ENCODE results near the gene NKX1-1. TPM values are rescaled to one million over a fixed set of nuclear protein-coding genes. Genes with fewer than 3 reads are reported as not detected.

Gene NKX1-1
- polyA plus RNA-seq, 4 donors: not detected

- no peak for FAIRE-seq
- no peak overlapping the region for H3K27ac ChIP-seq (ENCODE audit: low read depth in 1 of 3, low read length in 2 of 3)
- H3K27me3 ChIP-seq (ENCODE audit: control insufficient read depth in 3 of 3, insufficient read depth in 3 of 3, low read length in 3 of 3): peaks cover 3 to 84% (median 40%) of the 10 kb centered on the region in 3 donors
- no peaks in the 10 kb centered on the region for H3K4me1 ChIP-seq (ENCODE audit: control insufficient read depth in 3 of 3, insufficient read depth in 2 of 3, low read depth in 1 of 3, low read length in 2 of 3)
- H3K36me3 ChIP-seq (ENCODE audit: control insufficient read depth in 3 of 3, insufficient read depth in 2 of 3, low read depth in 1 of 3, low read length in 3 of 3): no peaks in the 10 kb centered on the region
- no peak overlapping the region for H3K4me3 ChIP-seq (ENCODE audit: low read depth in 1 of 3, low read length in 3 of 3)
- 23 to 44% (median 36%) methylated on average over 49 to 75 of the region's 77 CpGs for WGBS, 3 donors
- H3K9me3 ChIP-seq (ENCODE audit: control insufficient read depth in 2 of 2, insufficient read depth in 1 of 2, low read depth in 1 of 2, low read length in 1 of 2): no peaks in the 10 kb centered on the region
- DNase-seq: no peak
Measured at GRCh38 chr4:1413687-1414479, 7.6 kb upstream of the NKX1-1 start.

GRCh38 chr4:1413204-1413663 lies 7.0 kb upstream of the NKX1-1 start:
- H3K4me1 ChIP-seq (ENCODE audit: control insufficient read depth in 3 of 3, insufficient read depth in 2 of 3, low read depth in 1 of 3, low read length in 2 of 3): no peaks in the 10 kb centered on the region
- DNase-seq: no peak
- H3K27ac ChIP-seq (ENCODE audit: low read depth in 1 of 3, low read length in 2 of 3): no peak overlapping the region
- H3K4me3 ChIP-seq (ENCODE audit: low read depth in 1 of 3, low read length in 3 of 3): no peak overlapping the region
- H3K27me3 ChIP-seq (ENCODE audit: control insufficient read depth in 3 of 3, insufficient read depth in 3 of 3, low read length in 3 of 3): peaks cover 5 to 85% (median 45%) of the 10 kb centered on the region in 3 donors
- no peak for FAIRE-seq
- WGBS, 3 donors: 65 to 78% (median 73%) methylated on average over 14 to 16 of the region's 16 CpGs
- H3K9me3 ChIP-seq (ENCODE audit: control insufficient read depth in 2 of 2, insufficient read depth in 1 of 2, low read depth in 1 of 2, low read length in 1 of 2): no peaks in the 10 kb centered on the region
- no peaks in the 10 kb centered on the region for H3K36me3 ChIP-seq (ENCODE audit: control insufficient read depth in 3 of 3, insufficient read depth in 2 of 3, low read depth in 1 of 3, low read length in 3 of 3)

GRCh38 chr4:1412376-1413203 lies 6.3 kb upstream of the NKX1-1 start:
- Histone ChIP-seq H3K9me3 (ENCODE audit: control insufficient read depth in 2 of 2, insufficient read depth in 1 of 2, low read depth in 1 of 2, low read length in 1 of 2) (no peaks in the 10 kb centered on the region), H3K27ac (ENCODE audit: low read depth in 1 of 3, low read length in 2 of 3) (no peak overlapping the region), H3K4me1 (ENCODE audit: control insufficient read depth in 3 of 3, insufficient read depth in 2 of 3, low read depth in 1 of 3, low read length in 2 of 3) (no peaks in the 10 kb centered on the region), H3K4me3 (ENCODE audit: low read depth in 1 of 3, low read length in 3 of 3) (no peak overlapping the region), H3K36me3 (ENCODE audit: control insufficient read depth in 3 of 3, insufficient read depth in 2 of 3, low read depth in 1 of 3, low read length in 3 of 3) (no peaks in the 10 kb centered on the region), H3K27me3 (ENCODE audit: control insufficient read depth in 3 of 3, insufficient read depth in 3 of 3, low read length in 3 of 3) (peaks cover 9 to 85% (median 45%) of the 10 kb centered on the region in 3 donors)
- WGBS, 3 donors: 62 to 66% (median 64%) methylated on average over 15 of the region's 15 CpGs
- no peak for FAIRE-seq
- no peak for DNase-seq

GRCh38 chr4:1411436-1412375 lies 5.5 kb upstream of the NKX1-1 start:
- Histone ChIP-seq H3K27me3 (ENCODE audit: control insufficient read depth in 3 of 3, insufficient read depth in 3 of 3, low read length in 3 of 3) (peaks cover 18 to 86% (median 52%) of the 10 kb centered on the region in 3 donors), H3K27ac (ENCODE audit: low read depth in 1 of 3, low read length in 2 of 3) (no peak overlapping the region), H3K4me3 (ENCODE audit: low read depth in 1 of 3, low read length in 3 of 3) (no peak overlapping the region), H3K36me3 (ENCODE audit: control insufficient read depth in 3 of 3, insufficient read depth in 2 of 3, low read depth in 1 of 3, low read length in 3 of 3) (no peaks in the 10 kb centered on the region), H3K9me3 (ENCODE audit: control insufficient read depth in 2 of 2, insufficient read depth in 1 of 2, low read depth in 1 of 2, low read length in 1 of 2) (no peaks in the 10 kb centered on the region), H3K4me1 (ENCODE audit: control insufficient read depth in 3 of 3, insufficient read depth in 2 of 3, low read depth in 1 of 3, low read length in 2 of 3) (no peaks in the 10 kb centered on the region)
- WGBS, 3 donors: 39 to 49% (median 46%) methylated on average over 16 to 17 of the region's 17 CpGs
- no peak for FAIRE-seq
- no peak for DNase-seq

GRCh38 chr4:1410491-1411325 lies 4.5 kb upstream of the NKX1-1 start:
- H3K4me1 ChIP-seq (ENCODE audit: control insufficient read depth in 3 of 3, insufficient read depth in 2 of 3, low read depth in 1 of 3, low read length in 2 of 3): no peaks in the 10 kb centered on the region
- H3K36me3 ChIP-seq (ENCODE audit: control insufficient read depth in 3 of 3, insufficient read depth in 2 of 3, low read depth in 1 of 3, low read length in 3 of 3): no peaks in the 10 kb centered on the region
- peaks cover 28 to 78% (median 50%) of the 10 kb centered on the region in 3 donors for H3K27me3 ChIP-seq (ENCODE audit: control insufficient read depth in 3 of 3, insufficient read depth in 3 of 3, low read length in 3 of 3)
- DNase-seq: peak in 1 of 2 donors; percentile 72
- WGBS, 3 donors: 23 to 31% (median 29%) methylated on average over 46 to 48 of the region's 48 CpGs
- FAIRE-seq: no peak
- H3K4me3 ChIP-seq (ENCODE audit: low read depth in 1 of 3, low read length in 3 of 3): no peak overlapping the region
- no peaks in the 10 kb centered on the region for H3K9me3 ChIP-seq (ENCODE audit: control insufficient read depth in 2 of 2, insufficient read depth in 1 of 2, low read depth in 1 of 2, low read length in 1 of 2)
- H3K27ac ChIP-seq (ENCODE audit: low read depth in 1 of 3, low read length in 2 of 3): no peak overlapping the region

- WGBS, 3 donors: 49 to 52% (median 51%) methylated on average over 27 of the region's 27 CpGs
- H3K36me3 ChIP-seq (ENCODE audit: control insufficient read depth in 3 of 3, insufficient read depth in 2 of 3, low read depth in 1 of 3, low read length in 3 of 3): no peaks in the 10 kb centered on the region
- H3K4me1 ChIP-seq (ENCODE audit: control insufficient read depth in 3 of 3, insufficient read depth in 2 of 3, low read depth in 1 of 3, low read length in 2 of 3): no peaks in the 10 kb centered on the region
- no peak overlapping the region for H3K27ac ChIP-seq (ENCODE audit: low read depth in 1 of 3, low read length in 2 of 3)
- H3K27me3 ChIP-seq (ENCODE audit: control insufficient read depth in 3 of 3, insufficient read depth in 3 of 3, low read length in 3 of 3): peaks cover 34 to 78% (median 48%) of the 10 kb centered on the region in 3 donors
- no peak for DNase-seq
- FAIRE-seq: no peak
- no peak overlapping the region for H3K4me3 ChIP-seq (ENCODE audit: low read depth in 1 of 3, low read length in 3 of 3)
- no peaks in the 10 kb centered on the region for H3K9me3 ChIP-seq (ENCODE audit: control insufficient read depth in 2 of 2, insufficient read depth in 1 of 2, low read depth in 1 of 2, low read length in 1 of 2)
Measured at GRCh38 chr4:1409491-1410425, 3.5 kb upstream of the NKX1-1 start.

GRCh38 chr4:1409079-1409478 lies 2.8 kb upstream of the NKX1-1 start:
- WGBS, 3 donors: 38 to 53% (median 50%) methylated on average over 14 of the region's 14 CpGs

More at GRCh38 chr4:1409079-1409478, 2.8 kb upstream of the NKX1-1 start:
- no peaks in the 10 kb centered on the region for H3K36me3 ChIP-seq (ENCODE audit: control insufficient read depth in 3 of 3, insufficient read depth in 2 of 3, low read depth in 1 of 3, low read length in 3 of 3)
- no peak for FAIRE-seq
- peaks cover 40 to 84% (median 55%) of the 10 kb centered on the region in 3 donors for H3K27me3 ChIP-seq (ENCODE audit: control insufficient read depth in 3 of 3, insufficient read depth in 3 of 3, low read length in 3 of 3)
- no peaks in the 10 kb centered on the region for H3K4me1 ChIP-seq (ENCODE audit: control insufficient read depth in 3 of 3, insufficient read depth in 2 of 3, low read depth in 1 of 3, low read length in 2 of 3)
- no peak for DNase-seq
- no peak overlapping the region for H3K27ac ChIP-seq (ENCODE audit: low read depth in 1 of 3, low read length in 2 of 3)
- H3K4me3 ChIP-seq (ENCODE audit: low read depth in 1 of 3, low read length in 3 of 3): no peak overlapping the region
- no peaks in the 10 kb centered on the region for H3K9me3 ChIP-seq (ENCODE audit: control insufficient read depth in 2 of 2, insufficient read depth in 1 of 2, low read depth in 1 of 2, low read length in 1 of 2)

All from small intestine (tissue), 7 donors.